Psoas muscle (tissue), 8 donors: ENCODE results near the gene SHMT2. TPM values are rescaled to one million over a fixed set of nuclear protein-coding genes. Genes with fewer than 3 reads are reported as not detected.

Experiments
- ATAC-seq, 4 donors: fragments of 200-7000 bp; cut with Tn5 transposase; one replicate each; pipeline ENCODE4 v1.9.1; 2020; ENCODE audit warnings: moderate library complexity in 3 of 4, mild to moderate bottlenecking in 2 of 4
- DNase-seq, 2 donors: peaks; one replicate each; pipeline ENCODE4 v3.0.0-alpha.2; 2020
- H3K27ac ChIP-seq: fragments of 200-600 bp; one replicate; pipeline ENCODE4 v1.8.0; 2022
- H3K27me3 ChIP-seq, 3 donors: fragments of 200-600 bp in 1 of 3; one replicate each; pipeline versions ENCODE4 v1.6.1 to v1.8.0; 2013 to 2022; ENCODE audit warnings: low read length in 2 of 3, mild to moderate bottlenecking in 2 of 3, moderate library complexity in 1 of 3; ENCODE audit not compliant: insufficient read depth in 3 of 3
- H3K36me3 ChIP-seq, 2 donors: fragments of 200-600 bp in 1 of 2; one replicate each; pipeline versions ENCODE4 v1.6.1 to v1.8.0; 2013 to 2022; ENCODE audit warnings: low read depth in 1 of 2, mild to moderate bottlenecking in 1 of 2, moderate library complexity in 1 of 2; ENCODE audit not compliant: insufficient read depth in 1 of 2
- H3K4me1 ChIP-seq: fragments of 200-600 bp; one replicate; pipeline ENCODE4 v1.8.0; 2022
- H3K4me3 ChIP-seq: fragments of 200-600 bp; one replicate; pipeline ENCODE4 v1.8.0; 2022; ENCODE audit warnings: mild to moderate bottlenecking
- H3K9me3 ChIP-seq: fragments of 200-600 bp; one replicate; pipeline ENCODE4 v1.8.0; 2022
- CTCF ChIP-seq: fragments of 200-600 bp; IDR thresholded peaks from one replicate; pipeline ENCODE4 v1.8.0; 2022; ENCODE audit warnings: antibody characterized with exemption
- WGBS, 3 donors: extraction: QIAGEN DNeasy Blood & Tissue Kit; methylation state at CpG; one replicate each; pipeline versions ENCODE4 v1.1.6 to v1.1.7; 2013; 5-methylcytosine and 5-hydroxymethylcytosine counted together
- intact Hi-C, 2 donors: fragments of 100-400 bp; cut with DNase I; formaldehyde crosslinking; loops; one replicate each; pipeline versions ENCODE4 v1.11.0 to v1.14.2; 2022
- polyA plus RNA-seq, 3 donors: library from polyadenylated mRNA; stranded (reverse); fragments of 200-250 nt; gene quantifications; one replicate each; pipeline ENCODE4 v1.2.3, GENCODE V29; 2013
- total RNA-seq, 4 donors: library from RNA; stranded (reverse); fragmentation: NEBNext Ultra II Directional in 2 of 4; extraction: Animal tissue kit (Norgen Biotek cat#: 25700) in 2 of 4; gene quantifications; one replicate each; pipeline versions ENCODE4 v1.2.1 to v1.2.4, GENCODE V29; 2021 to 2023
- donor health status: healthy with polysubstance abuse.
- donor health status: DM: no; HTN: no; CAD: no; lungs with moderate emphysema.
- donor health status: Bipolar disorder and iron deficiency.
- donor health status: healthy.
- donor health status: DM: yes; HTN: yes; CAD: no.
- donor health status: DM: no; HTN: no; CAD: no.
- donor health status: DM: no; HTN: no; CAD: no.
- donor health status: DM: yes; HTN: yes; CAD: no.

Gene SHMT2
- total and polyA plus RNA-seq, 7 donors = 36.6 to 66.8 (median 53.6) TPM

- Histone ChIP-seq H3K4me1 (no peaks in the 10 kb centered on the region), H3K4me3 (no peak overlapping the region), H3K27me3 (no peaks in the 10 kb centered on the region), H3K27ac (no peak overlapping the region), H3K36me3 (peaks cover 0 to 48% of the 10 kb centered on the region in 2 donors), H3K9me3 (no peaks in the 10 kb centered on the region)
- 47 to 76% (median 56%) methylated on average over 11 of the region's 11 CpGs for WGBS, 3 donors
- DNase-seq (no peak), ATAC-seq (no peak)
- intact Hi-C loops = no loop called here
- no peak for TF ChIP-seq CTCF
Observed at GRCh38 chr12:57191410-57191809, 38.1 kb upstream of the SHMT2 start.

- H3K27ac ChIP-seq = no peak overlapping the region
- peaks cover 0 to 57% of the 10 kb centered on the region in 2 donors for H3K36me3 ChIP-seq
- ATAC-seq (no peak), DNase-seq (no peak)
- no peak for TF ChIP-seq CTCF
- no peaks in the 10 kb centered on the region for H3K27me3 ChIP-seq
- H3K9me3 ChIP-seq = no peaks in the 10 kb centered on the region
- WGBS, 3 donors = 84 to 88% (median 85%) methylated on average over 16 of the region's 16 CpGs
- no peaks in the 10 kb centered on the region for H3K4me1 ChIP-seq
- intact Hi-C loops = no loop called here
- no peak overlapping the region for H3K4me3 ChIP-seq
Observed at GRCh38 chr12:57192920-57193319, 36.6 kb upstream of the SHMT2 start.

GRCh38 chr12:57193706-57194245 is 35.7 kb upstream of the SHMT2 start:
- Histone ChIP-seq H3K27me3 (no peaks in the 10 kb centered on the region), H3K4me3 (no peak overlapping the region), H3K9me3 (no peaks in the 10 kb centered on the region), H3K4me1 (no peaks in the 10 kb centered on the region), H3K27ac (no peak overlapping the region), H3K36me3 (peaks cover 0 to 59% of the 10 kb centered on the region in 2 donors)
- no peak for TF ChIP-seq CTCF
- ATAC-seq (no peak), DNase-seq (no peak)
- intact Hi-C loops = no loop called here
- 77 to 82% (median 80%) methylated on average over 19 of the region's 19 CpGs for WGBS, 3 donors

- intact Hi-C loops = no loop called here
- DNase-seq (no peak), ATAC-seq (no peak)
- Histone ChIP-seq H3K4me1 (no peaks in the 10 kb centered on the region), H3K9me3 (no peaks in the 10 kb centered on the region), H3K4me3 (no peak overlapping the region), H3K27me3 (no peaks in the 10 kb centered on the region), H3K36me3 (peaks cover 0 to 61% of the 10 kb centered on the region in 2 donors), H3K27ac (no peak overlapping the region)
- WGBS, 3 donors = 90% methylated on average over 14 to 18 of the region's 18 CpGs
- no peak for TF ChIP-seq CTCF
Observed at GRCh38 chr12:57194253-57194652, 35.3 kb upstream of the SHMT2 start.

GRCh38 chr12:57195186-57195585 is 34.3 kb upstream of the SHMT2 start:
- H3K4me1 ChIP-seq = no peaks in the 10 kb centered on the region
- no peak for DNase-seq
- H3K27ac ChIP-seq = no peak overlapping the region
- ATAC-seq = no peak
- no peaks in the 10 kb centered on the region for H3K27me3 ChIP-seq
- intact Hi-C loops = no loop called here
- TF ChIP-seq CTCF = no peak
- H3K9me3 ChIP-seq = no peaks in the 10 kb centered on the region
- 73 to 86% (median 85%) methylated on average over 18 to 19 of the region's 19 CpGs for WGBS, 3 donors
- no peak overlapping the region for H3K4me3 ChIP-seq
- H3K36me3 ChIP-seq = peaks cover 0 to 70% of the 10 kb centered on the region in 2 donors
